HCT116 (cell line): ENCODE data around the gene PKNOX2. TPM values are rescaled to one million over a fixed set of nuclear protein-coding genes. Genes with fewer than 3 reads are reported as not detected.

Experiments
- ATAC-seq: fragments of 200-7000 bp; cut with Tn5 transposase; 2 replicates; pipeline ENCODE4 v1.9.1; 2020; ENCODE audit warnings: mild to moderate bottlenecking, moderate library complexity
- BruUV-seq: library from RNA; stranded (reverse); fragments of 400-500 nt; replicated peaks from 2 replicates; lab custom pipeline; 2021; lab: Mats Ljungman, UMichigan
- CTCF ChIA-PET: fragments of 300-600 bp; sonication (Branson Sonifier 250); formaldehyde crosslinking; loops from one replicate; lab custom pipeline; 2021; ENCODE audit warnings: antibody characterized with exemption; lab: Charles Lee
- POLR2A ChIA-PET: fragments of 300-600, 350-600 bp; sonication (Branson Sonifier 250); formaldehyde crosslinking; loops from one replicate; lab custom pipeline; 2021; ENCODE audit warnings: antibody characterized with exemption; lab: Charles Lee
- RAD21 ChIA-PET, 2 experiments: fragments of 300-600 bp; sonication (Branson Sonifier 250); formaldehyde crosslinking; loops; one replicate each; lab custom pipeline; 2023; ENCODE audit warnings: low total read pairs in 2 of 2; ENCODE audit not compliant: uncharacterized antibody in 2 of 2, unreplicated experiment in 2 of 2, low non-redundant PET in 1 of 2; lab: Charles Lee
- DNase-seq: peaks from one replicate; pipeline ENCODE4 v3.0.0-alpha.2; 2010; ENCODE audit warnings: low read depth, low spot score
- H2AFZ ChIP-seq: fragments of 200-600 bp; shearing (Covaris generic), sonication (generic); 2 replicates; pipeline ENCODE4 v1.6.1; 2017; ENCODE audit warnings: low read depth, mixed run types, mixed read lengths, antibody characterized with exemption, low read length; ENCODE audit not compliant: poor library complexity, severe bottlenecking
- H3K27ac ChIP-seq: 2 replicates; pipeline ENCODE4 v1.5.1; 2012; ENCODE audit warnings: low read depth, low read length
- H3K27me3 ChIP-seq: fragments of 200-600 bp; sonication (generic); 2 replicates; pipeline ENCODE4 v1.6.1; 2016; ENCODE audit warnings: mixed run types, low read length, mixed read lengths; ENCODE audit not compliant: insufficient read depth
- H3K36me3 ChIP-seq, 2 experiments: fragments of 200-500 bp in 1 of 2; fragments of 200-600 bp in 1 of 2; sonication (Bioruptor generic) in 1 of 2; sonication (generic) in 1 of 2; 2 replicates each; pipeline versions ENCODE4 v1.5.1 to v1.6.1; 2014 to 2016; ENCODE audit warnings: low read length in 2 of 2, inconsistent platforms in 1 of 2, mixed read lengths in 1 of 2, mixed run types in 1 of 2; ENCODE audit not compliant: insufficient read depth in 2 of 2, control insufficient read depth in 1 of 2
- H3K4me1 ChIP-seq, 2 experiments: fragments of 200-600 bp in 1 of 2; sonication (generic) in 1 of 2; 2 replicates each; pipeline versions ENCODE4 v1.5.1 to v1.6.1; 2012 to 2017; ENCODE audit warnings: low read length in 2 of 2, inconsistent platforms in 1 of 2, mild to moderate bottlenecking in 1 of 2, mixed read lengths in 1 of 2, mixed run types in 1 of 2, moderate library complexity in 1 of 2; ENCODE audit not compliant: insufficient read depth in 2 of 2, control insufficient read depth in 1 of 2
- H3K4me2 ChIP-seq: fragments of 200-600 bp; sonication (generic); 2 replicates; pipeline ENCODE4 v1.6.1; 2017; ENCODE audit warnings: mixed run types, low read length, mixed read lengths
- H3K4me3 ChIP-seq, 2 experiments: fragments of 200-600 bp in 1 of 2; sonication (generic) in 1 of 2; replicated peaks in 1 of 2; 2 replicates each; pipeline ENCODE4 v1.5.1; 2011 to 2016; ENCODE audit warnings: low read length in 2 of 2, control low read depth in 1 of 2, low read depth in 1 of 2, mild to moderate bottlenecking in 1 of 2, mixed read lengths in 1 of 2, mixed run types in 1 of 2
- H3K79me2 ChIP-seq: fragments of 200-600 bp; sonication (generic); 2 replicates; pipeline ENCODE4 v1.6.1; 2017; ENCODE audit warnings: mild to moderate bottlenecking, mixed run types, low read length, moderate library complexity, mixed read lengths; ENCODE audit not compliant: insufficient read depth
- H3K9ac ChIP-seq: fragments of 200-600 bp; sonication (generic); 2 replicates; pipeline ENCODE4 v1.6.1; 2016; ENCODE audit warnings: low read length, mixed read lengths
- H3K9me2 ChIP-seq: fragments of 200-600 bp; sonication (generic), shearing (Covaris generic); 2 replicates; pipeline ENCODE4 v1.6.1; 2017; ENCODE audit warnings: mixed run types, mild to moderate bottlenecking, moderate library complexity; ENCODE audit not compliant: insufficient read depth
- H3K9me3 ChIP-seq, 2 experiments: fragments of 200-500 bp in 1 of 2; fragments of 200-600 bp in 1 of 2; sonication (Bioruptor generic) in 1 of 2; sonication (generic) in 1 of 2; 2 replicates each; pipeline ENCODE4 v1.6.1; 2014 to 2017; ENCODE audit warnings: low read length in 2 of 2, mixed read lengths in 2 of 2, inconsistent platforms in 1 of 2, low read depth in 1 of 2, mild to moderate bottlenecking in 1 of 2, mixed run types in 1 of 2, moderate library complexity in 1 of 2; ENCODE audit not compliant: control insufficient read depth in 1 of 2, insufficient read depth in 1 of 2
- H4K20me1 ChIP-seq: fragments of 200-600 bp; sonication (generic), shearing (Covaris generic); 2 replicates; pipeline ENCODE4 v1.6.1; 2017; ENCODE audit warnings: mixed run types, mild to moderate bottlenecking, moderate library complexity; ENCODE audit not compliant: insufficient read depth
- CTCF ChIP-seq, 3 experiments: fragments of 200-600 bp in 1 of 3; sonication (generic) in 1 of 3; IDR thresholded peaks in 2 of 3; conservative IDR thresholded peaks in 1 of 3; 2 replicates each; pipeline ENCODE4 v1.5.1; 2012 to 2017; ENCODE audit warnings: low read depth in 2 of 3, low read length in 2 of 3, antibody characterized with exemption in 1 of 3, borderline replicate concordance in 1 of 3, control low read depth in 1 of 3, mild to moderate bottlenecking in 1 of 3, mixed read lengths in 1 of 3, mixed run types in 1 of 3, moderate library complexity in 1 of 3; ENCODE audit not compliant: insufficient read depth in 1 of 3
- EGR1 ChIP-seq: IDR thresholded peaks from 2 replicates; pipeline ENCODE4 v1.6.1; 2012; ENCODE audit warnings: low read depth
- YY1 ChIP-seq: IDR thresholded peaks from 2 replicates; pipeline ENCODE4 v1.6.1; 2011; ENCODE audit warnings: low read length, low read depth, moderate library complexity, mild to moderate bottlenecking; ENCODE audit not compliant: insufficient replicate concordance; ENCODE audit errors: extremely low read depth
- ZNF274 ChIP-seq: fragments of 200-500 bp; sonication (Bioruptor generic); IDR thresholded peaks from 2 replicates; pipeline ENCODE4 v1.6.1; 2014; ENCODE audit warnings: mild to moderate bottlenecking, low read depth, low read length, inconsistent platforms
- intact Hi-C: fragments of 100-400 bp; cut with micrococcal nuclease; formaldehyde crosslinking; loops from 2 replicates; pipeline ENCODE4 v1.10.0; 2022
- total RNA-seq: library from RNA; stranded (reverse); gene quantifications from one replicate; pipeline ENCODE4 v1.2.1, GENCODE V29; 2021; ENCODE audit not compliant: unreplicated experiment
- TF ChIP-seq, protein P1 (sequence below): IDR thresholded peaks from 2 replicates; pipeline ENCODE4 v1.6.1; 2012
- TF ChIP-seq, protein P2 (sequence below): IDR thresholded peaks from 2 replicates; pipeline ENCODE4 v1.6.1; 2011; ENCODE audit warnings: mild to moderate bottlenecking, low read length, moderate library complexity; ENCODE audit not compliant: insufficient replicate concordance; ENCODE audit errors: extremely low read depth

Gene PKNOX2
- total RNA-seq, 1 experiment from 2014 or later, result 0.20 TPM

- ChIA-PET RAD21 (no interaction called here), POLR2A (no interaction called here), CTCF (no interaction called here)
- TF ChIP-seq, protein P1, sequence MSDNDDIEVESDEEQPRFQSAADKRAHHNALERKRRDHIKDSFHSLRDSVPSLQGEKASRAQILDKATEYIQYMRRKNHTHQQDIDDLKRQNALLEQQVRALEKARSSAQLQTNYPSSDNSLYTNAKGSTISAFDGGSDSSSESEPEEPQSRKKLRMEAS, result no peak
- TF ChIP-seq YY1 (no peak), EGR1 (no peak), CTCF (IDR thresholded peaks at IDR 0.05 in 2 of 3, conservative IDR thresholded peaks at IDR 0.05 in 1 of 3; ENCODE audit: borderline replicate concordance in 1 of 3, insufficient read depth in 1 of 3, low read depth in 2 of 3, low read length in 2 of 3) (no peak), ZNF274 (no peak)
- TF ChIP-seq, protein P2, sequence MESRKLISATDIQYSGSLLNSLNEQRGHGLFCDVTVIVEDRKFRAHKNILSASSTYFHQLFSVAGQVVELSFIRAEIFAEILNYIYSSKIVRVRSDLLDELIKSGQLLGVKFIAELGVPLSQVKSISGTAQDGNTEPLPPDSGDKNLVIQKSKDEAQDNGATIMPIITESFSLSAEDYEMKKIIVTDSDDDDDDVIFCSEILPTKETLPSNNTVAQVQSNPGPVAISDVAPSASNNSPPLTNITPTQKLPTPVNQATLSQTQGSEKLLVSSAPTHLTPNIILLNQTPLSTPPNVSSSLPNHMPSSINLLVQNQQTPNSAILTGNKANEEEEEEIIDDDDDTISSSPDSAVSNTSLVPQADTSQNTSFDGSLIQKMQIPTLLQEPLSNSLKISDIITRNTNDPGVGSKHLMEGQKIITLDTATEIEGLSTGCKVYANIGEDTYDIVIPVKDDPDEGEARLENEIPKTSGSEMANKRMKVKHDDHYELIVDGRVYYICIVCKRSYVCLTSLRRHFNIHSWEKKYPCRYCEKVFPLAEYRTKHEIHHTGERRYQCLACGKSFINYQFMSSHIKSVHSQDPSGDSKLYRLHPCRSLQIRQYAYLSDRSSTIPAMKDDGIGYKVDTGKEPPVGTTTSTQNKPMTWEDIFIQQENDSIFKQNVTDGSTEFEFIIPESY, result no peak
- H3K4me2 ChIP-seq, result no peak overlapping the region
- H3K4me1 ChIP-seq, result peaks cover 0 to 7% of the 10 kb centered on the region in 2 experiments; a peak in 1 of 4 replicates
- H3K9ac ChIP-seq, result no peak overlapping the region
- DNase-seq (no peak), ATAC-seq (no peak)
- no peak overlapping the region for H3K4me3 ChIP-seq
- H3K27me3 ChIP-seq, result peaks cover 9% of the 10 kb centered on the region; the same call in 1 of the 2 replicates
- H3K9me2 ChIP-seq, result no peaks in the 10 kb centered on the region
- intact Hi-C loops, result no loop called here
- no peak overlapping the region for H2AFZ ChIP-seq
- no peak overlapping the region for H3K27ac ChIP-seq
- H4K20me1 ChIP-seq, result no peaks in the 10 kb centered on the region
- H3K9me3 ChIP-seq, result no peaks in the 10 kb centered on the region
- no peaks in the 10 kb centered on the region for H3K36me3 ChIP-seq
- H3K79me2 ChIP-seq, result no peaks in the 10 kb centered on the region
- BruUV-seq, result no TSS peak
These were observed 119.8 kb downstream of the PKNOX2 start for GRCh38 chr11:125284245-125284850.
